GM21515 (cell line): ENCODE results near the gene TRAPPC12.
"Not testable (repeated sequence)": the region's sequence is repeated elsewhere in the genome, so short reads cannot be mapped to it uniquely, and the experiment has no call there.

Experiments used
- ATAC-seq: cut with Tn5 transposase; IDR thresholded peaks from one replicate; pipeline ENCODE4 v1.9.1; 2021; ENCODE audit not compliant: unreplicated experiment

The TRAPPC12 gene

DNA sequence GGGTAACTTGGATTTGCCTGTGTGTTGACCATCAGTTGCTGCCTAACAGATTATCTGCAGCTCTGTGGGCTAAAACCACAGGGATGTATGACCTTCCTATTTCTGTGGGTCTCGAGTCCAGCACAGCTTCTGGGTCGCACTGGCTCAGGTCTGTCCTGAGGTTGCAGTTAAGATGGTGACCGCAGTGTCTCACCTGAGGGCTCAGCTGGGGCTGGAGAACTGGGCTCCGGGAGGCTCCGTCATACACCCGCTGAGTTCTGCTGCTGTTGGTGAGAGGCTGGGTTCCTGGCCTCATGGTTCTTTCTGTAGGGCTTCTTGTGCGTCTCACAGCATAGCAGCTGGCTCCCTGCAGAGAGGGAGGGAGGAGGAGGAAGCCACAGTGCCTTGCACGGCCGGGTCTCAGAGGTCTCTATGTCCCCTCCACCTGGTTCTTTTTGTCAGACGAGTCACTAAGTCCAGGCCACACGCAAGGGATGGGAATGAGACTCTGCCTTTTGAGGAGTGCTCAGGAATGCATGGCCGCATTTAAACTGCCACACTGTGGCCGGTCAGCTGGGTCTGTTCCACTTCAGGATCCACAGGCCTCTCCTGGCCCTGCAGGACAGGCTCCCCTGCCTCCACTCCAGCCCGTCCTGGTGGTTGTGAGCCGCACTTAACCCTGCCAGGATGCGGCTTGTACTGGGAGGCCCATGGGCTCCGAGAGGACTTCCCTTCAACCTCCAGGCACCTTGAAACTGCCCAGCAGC, 72.6 kb downstream of the TRAPPC12 start:
- ATAC-seq = no peak

- ATAC-seq = no peak
These were observed 73.9 kb downstream of the TRAPPC12 start for GRCh38 chr2:3453190-3453999.

DNA sequence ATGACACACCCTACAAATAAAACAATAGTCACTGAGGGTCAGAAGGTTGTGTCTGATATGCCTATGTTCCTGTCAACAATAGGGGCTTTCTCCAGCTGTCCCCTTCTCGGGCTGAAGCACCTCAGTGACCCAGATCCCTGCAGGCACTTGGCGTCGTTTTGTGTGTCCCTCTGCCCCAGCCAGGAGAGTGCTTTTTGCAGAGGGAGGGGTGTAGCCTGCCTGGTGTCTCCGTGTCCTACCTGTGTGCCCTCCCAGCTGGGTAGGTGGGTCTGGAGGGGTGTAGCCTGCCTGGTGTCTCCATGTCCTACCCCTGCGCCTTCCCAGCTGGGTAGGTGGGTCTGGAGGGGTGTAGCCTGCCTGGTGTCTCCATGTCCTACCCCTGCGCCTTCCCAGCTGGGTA, 74.5 kb downstream of the TRAPPC12 start:
- ATAC-seq = not testable (repeated sequence)

- no peak for ATAC-seq
These were observed 75.3 kb downstream of the TRAPPC12 start for GRCh38 chr2:3454802-3455201.

DNA sequence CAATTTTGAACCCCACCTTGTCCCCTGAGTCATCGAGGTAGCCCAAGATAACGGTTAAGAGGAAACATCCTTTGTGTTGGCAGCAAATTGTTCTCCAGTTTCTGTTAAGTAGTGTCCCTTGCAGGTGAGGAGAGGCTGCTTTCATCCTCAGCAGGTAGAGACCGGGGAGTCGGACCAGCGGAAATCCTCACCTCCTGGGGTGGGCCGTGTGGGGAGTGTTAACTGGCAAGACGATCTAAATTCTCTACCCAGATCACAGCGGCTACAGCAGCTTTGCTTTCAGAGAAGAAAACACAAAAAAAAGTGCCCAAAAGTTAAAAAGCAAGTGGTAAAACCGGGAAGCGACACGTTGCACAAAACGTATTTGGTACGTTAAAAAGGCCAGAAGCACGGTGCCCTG, 76.6 kb downstream of the TRAPPC12 start:
- no peak for ATAC-seq

GRCh38 chr2:3457524-3458395, 78.3 kb downstream of the TRAPPC12 start:
- ATAC-seq = no peak

DNA sequence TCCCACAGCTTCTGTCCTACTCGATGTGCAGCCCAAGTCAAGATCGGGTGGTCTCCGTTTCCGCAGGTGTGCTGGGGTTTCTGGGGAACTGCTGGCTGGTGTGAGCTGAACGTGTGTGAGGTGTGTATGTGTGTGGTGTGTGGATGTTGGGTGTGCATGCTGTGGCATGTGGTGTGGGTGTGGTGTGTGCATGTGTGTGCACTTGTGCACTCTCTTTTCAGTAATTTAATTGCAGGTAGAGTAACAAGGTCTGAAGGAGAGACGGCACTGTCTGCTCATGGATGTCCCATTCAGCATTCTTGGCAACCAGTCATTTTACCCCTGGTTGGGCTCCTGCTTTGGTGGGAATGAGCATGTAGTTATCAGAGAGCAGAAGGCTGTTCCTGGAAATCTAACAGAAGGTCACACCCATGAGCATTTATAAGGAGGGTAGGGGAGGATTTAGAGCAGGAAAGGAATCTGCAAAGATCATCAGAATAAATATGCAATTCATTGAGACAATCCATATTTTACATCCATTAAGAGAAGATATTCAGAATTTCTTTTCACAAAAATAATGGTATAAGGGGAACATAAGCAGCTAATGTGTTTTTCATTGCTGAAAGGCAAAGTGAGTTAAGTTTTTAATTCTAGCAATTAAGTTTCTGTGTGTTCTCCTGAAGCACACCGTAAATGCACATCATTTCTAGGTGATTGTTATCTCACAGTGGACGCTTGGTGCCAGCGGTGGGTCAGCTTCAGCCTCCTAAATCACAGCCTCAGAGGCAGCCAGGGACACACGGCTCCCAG, 79.1 kb downstream of the TRAPPC12 start:
- no peak for ATAC-seq

DNA sequence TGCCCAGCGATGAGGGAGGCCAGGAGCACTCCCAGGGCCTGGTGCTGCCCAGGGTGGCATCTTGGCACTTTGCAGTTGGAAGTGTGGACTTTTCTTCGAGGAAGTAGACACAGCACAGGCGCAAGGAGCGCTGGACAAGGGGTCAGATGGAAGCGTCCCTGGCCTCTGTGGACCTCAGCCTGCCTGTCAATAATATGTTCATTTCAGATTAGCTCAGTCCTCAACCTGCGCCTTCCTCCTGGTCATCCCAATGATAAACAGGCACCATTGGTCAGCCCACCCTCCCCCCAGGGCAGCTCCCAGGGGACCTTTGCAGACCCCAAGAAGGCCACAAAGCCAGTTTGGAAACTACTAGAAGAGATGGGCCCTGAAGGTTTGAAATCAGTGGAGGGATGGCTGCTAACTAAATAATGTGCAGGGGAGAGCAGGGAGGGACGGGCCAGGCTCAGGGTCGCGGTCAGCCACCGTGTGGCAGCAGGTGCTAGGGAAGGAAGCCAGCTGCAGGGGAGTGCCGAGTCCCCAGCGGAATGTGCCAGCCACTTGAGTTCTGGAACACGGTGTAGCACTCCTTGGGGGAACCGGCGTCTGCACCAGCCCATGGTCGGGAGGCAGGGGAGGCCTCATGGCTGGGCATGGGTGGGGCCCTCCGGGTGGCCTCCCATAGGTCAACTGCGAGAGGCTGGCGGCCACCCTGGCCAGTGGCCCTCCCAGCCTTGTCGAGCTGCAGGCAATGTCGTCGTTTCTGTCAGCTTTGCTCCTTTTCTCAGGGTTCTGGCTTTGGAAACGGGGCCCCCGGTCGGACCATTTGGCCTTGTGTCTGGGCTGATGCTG, 79.9 kb downstream of the TRAPPC12 start:
- no peak for ATAC-seq

- no peak for ATAC-seq
These were observed 80.7 kb downstream of the TRAPPC12 start for GRCh38 chr2:3460156-3460555.

GRCh38 chr2:3460831-3461800, 81.6 kb downstream of the TRAPPC12 start:
- ATAC-seq = no peak

DNA sequence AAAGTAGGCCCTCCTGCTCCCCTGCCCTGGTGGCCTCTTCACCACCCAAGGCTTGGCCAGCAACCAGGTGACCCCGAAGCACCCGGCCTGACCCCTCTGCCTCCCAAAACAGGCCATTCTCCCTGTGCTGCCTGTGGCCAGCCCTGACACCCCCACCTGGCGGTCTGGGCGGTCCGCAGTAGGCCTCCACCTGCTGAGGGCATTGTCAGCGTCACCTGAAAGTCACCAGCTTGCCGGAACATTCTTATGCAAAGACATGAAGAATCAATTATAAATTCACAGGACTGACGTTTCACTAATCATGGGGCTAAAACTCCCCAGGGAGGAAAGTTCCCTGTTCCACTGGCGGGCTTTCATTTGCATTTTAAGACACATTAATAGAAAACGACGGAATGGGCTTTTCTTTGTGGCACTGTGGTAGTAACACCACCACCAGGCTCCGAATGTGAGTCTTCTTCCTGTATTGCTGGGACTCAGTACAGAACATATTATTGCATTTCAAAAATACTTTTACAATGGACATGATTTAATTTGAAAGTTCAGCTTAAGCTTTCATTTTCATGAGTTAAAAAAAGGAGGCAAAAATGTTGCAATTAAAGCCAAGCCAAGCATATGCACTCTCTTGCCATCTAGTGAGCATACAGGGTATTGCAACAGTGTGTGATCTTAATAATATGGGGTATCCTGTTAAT, 82.5 kb downstream of the TRAPPC12 start:
- ATAC-seq = peak; percentile 63

DNA sequence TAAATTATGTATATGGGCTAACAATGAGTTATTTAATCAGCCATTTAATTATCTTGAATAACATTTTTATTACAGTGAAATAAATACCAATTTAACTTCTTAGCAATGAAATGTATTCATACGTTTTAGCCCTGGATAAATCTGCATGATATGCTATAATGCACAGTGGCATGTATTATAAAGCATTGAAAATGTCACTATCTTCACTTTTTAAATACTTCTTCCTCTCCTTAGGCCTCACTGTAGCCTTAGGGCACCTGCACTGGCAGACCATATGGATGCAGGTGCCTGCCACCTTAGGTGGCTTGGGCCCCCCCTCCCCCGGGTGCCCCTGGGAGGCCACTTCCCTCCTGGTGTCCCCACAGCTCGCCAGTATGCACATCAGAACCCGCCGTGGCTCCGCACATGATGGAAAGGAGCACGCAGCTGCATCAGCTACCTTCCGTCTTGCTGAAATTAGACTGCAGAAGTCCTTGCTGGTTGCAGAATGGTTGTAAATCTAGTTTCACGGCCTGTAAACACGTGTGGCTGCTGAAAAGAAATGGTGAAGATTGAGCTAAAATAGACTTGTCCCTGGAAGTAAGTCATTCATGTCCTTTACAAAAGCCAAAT, 83.1 kb downstream of the TRAPPC12 start:
- ATAC-seq = no peak

GRCh38 chr2:3463186-3463835, 83.8 kb downstream of the TRAPPC12 start:
- no peak for ATAC-seq

- no peak for ATAC-seq
These were observed 84.5 kb downstream of the TRAPPC12 start for GRCh38 chr2:3463944-3464343.

GRCh38 chr2:3464401-3465005, 85.0 kb downstream of the TRAPPC12 start:
- ATAC-seq = no peak

DNA sequence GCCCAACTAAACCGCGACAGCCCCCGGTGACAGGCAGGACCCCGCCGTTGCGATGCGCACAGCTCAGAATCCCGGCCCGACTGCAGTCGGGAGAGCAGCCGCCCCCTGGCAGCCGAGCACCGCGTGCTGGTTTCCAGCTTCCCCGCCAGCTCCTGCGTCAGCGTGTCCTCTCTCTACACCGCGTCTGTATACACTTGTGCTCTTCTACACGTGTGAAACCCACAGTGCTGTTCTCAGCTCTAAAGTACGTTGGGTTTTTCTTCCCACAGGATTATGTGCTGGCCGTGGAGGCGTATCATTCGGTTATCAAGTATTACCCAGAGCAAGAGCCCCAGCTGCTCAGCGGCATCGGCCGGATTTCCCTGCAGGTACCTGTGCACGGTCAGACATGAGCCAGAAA, 85.8 kb downstream of the TRAPPC12 start:
- ATAC-seq = no peak
